ENCODE results near the gene PPT2. TPM values are rescaled to one million over a fixed set of nuclear protein-coding genes. Genes with fewer than 3 reads are reported as not detected.
A peak's percentile ranks its signal among the peaks of the same experiment; 100 is the strongest.

The PPT2 gene
- total and polyA plus RNA-seq, 2 experiments from 2014 or later: 8.9 to 20.6 TPM

DNA sequence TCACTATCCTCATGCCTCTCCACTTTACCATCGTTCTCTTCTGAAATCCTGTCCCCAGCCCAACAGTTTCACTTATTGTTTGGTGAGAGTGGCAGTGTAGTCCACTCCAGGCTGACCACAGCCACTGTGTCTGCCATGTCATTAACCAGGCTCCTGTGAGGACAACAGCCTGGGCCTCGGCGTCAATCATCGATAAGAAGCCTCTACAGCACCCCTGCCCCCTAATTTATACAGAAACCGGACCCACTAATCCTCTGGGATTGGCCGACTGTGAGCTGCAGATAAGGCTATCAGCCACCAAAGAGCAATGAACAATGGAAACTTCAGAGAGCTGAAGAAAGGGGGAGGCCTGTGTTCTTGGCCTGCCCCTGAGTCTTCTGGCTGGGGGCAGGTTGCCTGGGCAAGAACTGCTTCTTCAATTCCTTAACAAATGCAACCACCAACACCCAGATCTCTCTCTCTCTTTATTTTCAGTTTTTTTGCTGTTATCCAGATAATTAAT, 13.9 kb downstream of the PPT2 start:
- Mint-ChIP-seq H3K27me3 (ENCODE audit: insufficient read depth, low read depth, poor library complexity) (peaks cover 10% of the 10 kb centered on the region), H3K9me3 (no peaks in the 10 kb centered on the region), H3K36me3 (ENCODE audit: low read depth) (peaks cover 63% of the 10 kb centered on the region), H3K4me3 (no peak overlapping the region; the same call in 2 of the 3 replicates), H3K27ac (peak overlapping the region; percentile 26; the same call in 1 of the 2 replicates), H3K4me1 (peaks cover 19% of the 10 kb centered on the region)
- Histone ChIP-seq H3K4me1 (ENCODE audit: insufficient read depth) (peaks cover 12% of the 10 kb centered on the region), H3K79me2 (replicated peaks; ENCODE audit: insufficient read depth) (peaks cover 12% of the 10 kb centered on the region), H3K4me2 (peak overlapping the region; percentile 89), H2AFZ (no peak overlapping the region), H3K27ac (ENCODE audit: low read depth) (peak overlapping the region; percentile 87; the same call in 1 of the 2 replicates), H3K27me3 (ENCODE audit: insufficient read depth) (no peaks in the 10 kb centered on the region), H4K20me1 (replicated peaks; ENCODE audit: insufficient read depth) (peaks cover 14% of the 10 kb centered on the region; the same call in 1 of the 2 replicates), H3K4me3 (peak overlapping the region; percentile 64; the same call in 1 of the 2 replicates), H3K36me3 (ENCODE audit: insufficient read depth) (no peaks in the 10 kb centered on the region; the same call in 1 of the 2 replicates), H3F3A (replicated peaks; ENCODE audit: low read depth) (peaks cover 12% of the 10 kb centered on the region), H3K9me2 (ENCODE audit: insufficient read depth) (no peaks in the 10 kb centered on the region)
- TF ChIP-seq EZH2 (IDR thresholded peaks at IDR 0.05; ENCODE audit: low read depth, unreplicated experiment): no peak
- no peak for TF ChIP-seq STAT1 (IDR thresholded peaks at IDR 0.05; ENCODE audit: unreplicated experiment)
- TF ChIP-seq CTCF (conservative IDR thresholded peaks at IDR 0.05; ENCODE audit: low read depth in 2 of 2): no peak
- TF ChIP-seq, protein P1, sequence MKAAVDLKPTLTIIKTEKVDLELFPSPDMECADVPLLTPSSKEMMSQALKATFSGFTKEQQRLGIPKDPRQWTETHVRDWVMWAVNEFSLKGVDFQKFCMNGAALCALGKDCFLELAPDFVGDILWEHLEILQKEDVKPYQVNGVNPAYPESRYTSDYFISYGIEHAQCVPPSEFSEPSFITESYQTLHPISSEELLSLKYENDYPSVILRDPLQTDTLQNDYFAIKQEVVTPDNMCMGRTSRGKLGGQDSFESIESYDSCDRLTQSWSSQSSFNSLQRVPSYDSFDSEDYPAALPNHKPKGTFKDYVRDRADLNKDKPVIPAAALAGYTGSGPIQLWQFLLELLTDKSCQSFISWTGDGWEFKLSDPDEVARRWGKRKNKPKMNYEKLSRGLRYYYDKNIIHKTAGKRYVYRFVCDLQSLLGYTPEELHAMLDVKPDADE (IDR thresholded peaks at IDR 0.05): no peak
- TF ChIP-seq POLR2AphosphoS5 (IDR thresholded peaks at IDR 0.05; ENCODE audit: low read depth): no peak
- TF ChIP-seq JUNB (IDR thresholded peaks at IDR 0.05; ENCODE audit: unreplicated experiment): no peak
- TF ChIP-seq ZNF114 (CRISPR knock-in tag; IDR thresholded peaks at IDR 0.05): no peak
- TF ChIP-seq NANOG (IDR thresholded peaks at IDR 0.05; ENCODE audit: borderline replicate concordance): no peak
- TF ChIP-seq REST (IDR thresholded peaks at IDR 0.05; ENCODE audit: unreplicated experiment): no peak
- no peak for TF ChIP-seq EZH2phosphoT487 (IDR thresholded peaks at IDR 0.05; ENCODE audit: unreplicated experiment)
- no peak for TF ChIP-seq CREB1 (CRISPR knock-in tag; IDR thresholded peaks at IDR 0.05; ENCODE audit: low read depth)
- TF ChIP-seq ZNF462 (CRISPR knock-in tag; IDR thresholded peaks at IDR 0.05): no peak
- TF ChIP-seq ZNF331 (CRISPR knock-in tag; IDR thresholded peaks at IDR 0.05; ENCODE audit: low read depth): no peak
- no peak for DNase-seq (ENCODE audit: low spot score)
- no peak for ATAC-seq

Measured in GM23338 (cell line).